ENCODE results near the gene SLC22A3. TPM values are rescaled to one million over a fixed set of nuclear protein-coding genes. Genes with fewer than 3 reads are reported as not detected.

The SLC22A3 gene
- total and polyA plus RNA-seq, 4 donors: 9.5 to 65.0 (median 33.3) TPM

- DNase-seq (no peak), ATAC-seq (ENCODE audit: insufficient read depth, low FRiP score) (no peak)
- Histone ChIP-seq H3K27me3 (ENCODE audit: control insufficient read depth in 3 of 3, insufficient read depth in 3 of 3, low read length in 2 of 3) (peaks cover 6 to 24% (median 18%) of the 10 kb centered on the region in 3 donors), H3K4me3 (no peak overlapping the region), H3K36me3 (ENCODE audit: control insufficient read depth in 4 of 4, insufficient read depth in 4 of 4, low read length in 4 of 4) (no peaks in the 10 kb centered on the region), H3K9ac (ENCODE audit: insufficient read depth in 1 of 2, low read length in 2 of 2) (no peak overlapping the region), H3K27ac (ENCODE audit: low read depth in 1 of 2, low read length in 1 of 2) (peak overlapping the region in 1 of 2 donors; percentile 37), H3K9me3 (ENCODE audit: control insufficient read depth in 4 of 4, insufficient read depth in 3 of 4, low read length in 3 of 4) (peaks cover 0 to 2% (median 0%) of the 10 kb centered on the region in 4 donors), H3K4me1 (ENCODE audit: control insufficient read depth in 5 of 5, insufficient read depth in 5 of 5, low read length in 5 of 5) (peaks cover 0 to 8% (median 0%) of the 10 kb centered on the region in 5 donors)
- TF ChIP-seq CTCF (IDR thresholded peaks at IDR 0.05; ENCODE audit: control extremely low read depth, extremely low read depth): no peak
- WGBS, 2 donors: 81 to 88% methylated on average over 2 of the region's 2 CpGs
These were observed 5.8 kb downstream of the SLC22A3 start for GRCh38 chr6:160353950-160354496.

DNA sequence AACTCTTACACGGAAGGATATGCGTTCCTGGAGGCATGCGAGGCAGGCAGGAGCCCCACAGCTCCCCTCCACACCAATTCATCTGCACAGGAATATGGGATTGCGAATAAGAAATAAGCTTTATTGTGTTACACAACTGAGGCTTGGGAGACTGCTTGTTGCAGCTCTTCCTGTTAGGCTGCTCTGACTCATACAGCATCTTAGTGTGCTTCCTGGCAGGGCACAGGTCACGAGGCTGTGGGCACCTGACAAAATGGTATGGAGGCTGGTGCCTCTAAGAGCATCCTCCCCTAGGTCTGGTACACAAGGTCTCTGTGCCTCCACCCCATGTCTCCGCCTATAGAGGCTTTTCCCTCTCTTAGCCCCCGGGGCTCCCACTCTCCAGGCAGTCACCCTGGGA, 6.8 kb downstream of the SLC22A3 start:
- peaks cover 6 to 14% (median 9%) of the 10 kb centered on the region in 3 donors for H3K27me3 ChIP-seq (ENCODE audit: control insufficient read depth in 3 of 3, insufficient read depth in 3 of 3, low read length in 2 of 3)
- peak overlapping the region in 1 of 2 donors; percentile 41 for H3K27ac ChIP-seq (ENCODE audit: low read depth in 1 of 2, low read length in 1 of 2)
- TF ChIP-seq CTCF (IDR thresholded peaks at IDR 0.05; ENCODE audit: control extremely low read depth, extremely low read depth): no peak
- H3K4me3 ChIP-seq: no peak overlapping the region
- 65 to 71% methylated on average over 7 of the region's 7 CpGs for WGBS, 2 donors
- peaks cover 0 to under 1% (median 0%) of the 10 kb centered on the region in 4 donors for H3K9me3 ChIP-seq (ENCODE audit: control insufficient read depth in 4 of 4, insufficient read depth in 3 of 4, low read length in 3 of 4)
- DNase-seq (no peak), ATAC-seq (ENCODE audit: insufficient read depth, low FRiP score) (peak; percentile 32)
- H3K36me3 ChIP-seq (ENCODE audit: control insufficient read depth in 4 of 4, insufficient read depth in 4 of 4, low read length in 4 of 4): no peaks in the 10 kb centered on the region
- no peak overlapping the region for H3K9ac ChIP-seq (ENCODE audit: insufficient read depth in 1 of 2, low read length in 2 of 2)
- peaks cover 0 to 4% (median 0%) of the 10 kb centered on the region in 5 donors for H3K4me1 ChIP-seq (ENCODE audit: control insufficient read depth in 5 of 5, insufficient read depth in 5 of 5, low read length in 5 of 5)

DNA sequence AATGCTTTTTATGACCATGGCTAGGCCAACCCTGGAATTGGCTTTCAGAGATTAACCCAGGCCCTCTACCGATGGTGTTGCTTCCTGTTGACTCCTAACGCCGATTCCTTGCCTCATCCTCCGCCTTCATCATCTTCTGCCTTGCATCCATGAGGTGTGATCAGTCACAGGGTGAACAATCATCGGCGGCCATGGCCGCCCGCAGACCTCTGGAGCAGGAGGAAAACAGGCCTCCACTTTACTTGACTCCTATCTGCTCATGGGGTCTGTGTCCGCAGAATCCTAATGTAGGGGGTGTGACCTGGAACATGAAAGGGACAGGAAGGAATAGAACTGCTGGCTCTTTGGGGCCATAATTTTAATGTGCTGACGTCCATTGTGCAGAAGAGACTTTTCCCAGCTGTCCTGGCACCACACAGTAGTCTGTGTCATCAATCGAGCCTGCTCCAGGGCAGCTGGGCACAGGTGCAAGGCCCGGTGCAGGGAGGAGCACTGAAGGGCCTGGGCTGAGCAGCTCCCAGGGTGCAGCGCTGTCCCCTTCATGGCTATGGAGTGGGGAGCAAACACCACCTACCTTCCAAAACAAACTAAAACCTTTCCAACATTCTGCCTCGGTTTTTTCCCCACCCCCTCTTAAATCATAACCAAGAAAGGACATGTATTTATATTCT, 8.0 kb downstream of the SLC22A3 start:
- Histone ChIP-seq H3K9ac (ENCODE audit: insufficient read depth in 1 of 2, low read length in 2 of 2) (no peak overlapping the region), H3K4me1 (ENCODE audit: control insufficient read depth in 5 of 5, insufficient read depth in 5 of 5, low read length in 5 of 5) (peaks cover 0 to 4% (median 0%) of the 10 kb centered on the region in 5 donors), H3K27me3 (ENCODE audit: control insufficient read depth in 3 of 3, insufficient read depth in 3 of 3, low read length in 2 of 3) (peaks cover 0 to 6% (median 0%) of the 10 kb centered on the region in 3 donors), H3K27ac (ENCODE audit: low read depth in 1 of 2, low read length in 1 of 2) (peak overlapping the region in 1 of 2 donors; percentile 26), H3K36me3 (ENCODE audit: control insufficient read depth in 4 of 4, insufficient read depth in 4 of 4, low read length in 4 of 4) (no peaks in the 10 kb centered on the region), H3K4me3 (no peak overlapping the region), H3K9me3 (ENCODE audit: control insufficient read depth in 4 of 4, insufficient read depth in 3 of 4, low read length in 3 of 4) (no peaks in the 10 kb centered on the region)
- ATAC-seq (ENCODE audit: insufficient read depth, low FRiP score): peak; percentile 72
- peak in 1 of 3 donors; percentile 40 for DNase-seq
- TF ChIP-seq CTCF (IDR thresholded peaks at IDR 0.05; ENCODE audit: control extremely low read depth, extremely low read depth): no peak
- WGBS, 2 donors: 75 to 82% methylated on average over 14 of the region's 14 CpGs

Measured in lung (tissue), 12 donors.